ENCODE data around the gene EXO1. TPM values are rescaled to one million over a fixed set of nuclear protein-coding genes. Genes with fewer than 3 reads are reported as not detected.

EXO1 gene
- total and polyA plus RNA-seq, 11 donors, result 0.07 to 4.1 (median 0.55) TPM; not detected in 5

DNA sequence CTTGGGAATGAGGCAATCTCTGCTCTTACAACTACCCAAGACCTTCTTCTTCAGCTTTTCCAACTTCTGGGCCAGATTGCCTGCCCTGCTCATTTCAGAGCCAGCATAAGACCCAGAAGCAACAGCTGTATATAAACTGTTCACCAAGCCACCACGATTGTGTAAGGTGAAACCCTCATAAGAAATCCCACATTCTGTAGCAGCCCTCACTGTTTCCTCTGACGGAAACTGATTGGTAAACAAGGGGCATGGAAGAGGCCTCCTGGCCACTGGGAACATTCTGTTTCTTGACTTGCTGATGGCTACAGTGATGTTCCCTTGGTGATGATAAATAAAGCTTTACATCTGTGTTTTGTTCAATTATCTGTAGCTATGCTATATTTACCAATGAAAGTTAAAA lies 39.7 kb upstream of the EXO1 start:
- no peaks in the 10 kb centered on the region for H3K36me3 ChIP-seq
- DNase-seq (no peak), ATAC-seq (no peak)
- H3K27ac ChIP-seq, result no peak overlapping the region
- H3K9me3 ChIP-seq, result no peaks in the 10 kb centered on the region
- no peaks in the 10 kb centered on the region for H3K27me3 ChIP-seq
- no peak overlapping the region for H3K4me3 ChIP-seq
- WGBS, 4 donors, result 55 to 65% (median 61%) methylated on average over 2 of the region's 2 CpGs
- H3K4me1 ChIP-seq, result no peaks in the 10 kb centered on the region
- intact Hi-C loops (cut with DNase I), result no loop called here
- TF ChIP-seq CTCF (IDR thresholded peaks at IDR 0.05) (no peak), POLR2A (IDR thresholded peaks at IDR 0.05) (no peak)

DNA sequence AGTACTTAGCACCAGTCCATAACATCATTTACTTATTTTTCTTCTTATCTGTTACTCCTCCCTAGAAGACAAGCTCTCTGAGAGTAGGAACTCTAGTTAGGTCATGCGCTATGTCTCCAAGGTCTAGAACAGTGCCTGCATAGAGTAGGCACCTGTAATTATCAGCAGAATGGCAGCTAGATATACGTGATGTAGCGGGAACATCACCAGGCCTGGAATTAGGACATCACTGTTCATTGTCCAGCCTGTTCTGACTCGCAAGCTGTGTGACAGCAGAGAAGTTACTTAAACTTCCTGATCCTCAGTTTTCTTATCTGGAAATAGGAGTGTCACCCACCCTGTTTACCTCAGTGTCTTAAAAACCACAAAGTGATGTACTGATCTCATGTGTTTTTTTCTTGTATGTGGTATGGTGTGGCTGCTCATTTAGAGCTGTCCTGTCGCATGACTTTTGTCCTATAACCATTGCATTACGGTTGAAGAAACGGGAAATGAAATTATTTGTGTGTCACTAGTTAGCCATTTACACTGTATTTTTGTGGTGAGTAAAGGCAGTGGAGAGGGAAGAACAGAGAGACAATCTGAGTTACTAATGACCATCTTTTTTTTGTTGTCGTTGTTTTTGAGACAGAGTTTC lies 37.1 kb upstream of the EXO1 start:
- no peak overlapping the region for H3K27ac ChIP-seq
- H3K4me3 ChIP-seq, result no peak overlapping the region
- H3K9me3 ChIP-seq, result no peaks in the 10 kb centered on the region
- intact Hi-C loops (cut with DNase I), result no loop called here
- H3K27me3 ChIP-seq, result no peaks in the 10 kb centered on the region
- no peak for TF ChIP-seq CTCF (IDR thresholded peaks at IDR 0.05)
- TF ChIP-seq POLR2A (IDR thresholded peaks at IDR 0.05), result no peak
- 77 to 86% (median 82%) methylated on average over 8 of the region's 8 CpGs for WGBS, 4 donors
- ATAC-seq, result no peak
- H3K4me1 ChIP-seq, result no peaks in the 10 kb centered on the region
- DNase-seq, result no peak
- H3K36me3 ChIP-seq, result no peaks in the 10 kb centered on the region

- TF ChIP-seq CTCF (IDR thresholded peaks at IDR 0.05) (no peak), POLR2A (IDR thresholded peaks at IDR 0.05) (no peak)
- Histone ChIP-seq H3K4me3 (no peak overlapping the region), H3K27me3 (no peaks in the 10 kb centered on the region), H3K36me3 (no peaks in the 10 kb centered on the region), H3K27ac (no peak overlapping the region), H3K4me1 (no peaks in the 10 kb centered on the region), H3K9me3 (no peaks in the 10 kb centered on the region)
- no peak for DNase-seq
- WGBS, 4 donors, result 79 to 88% (median 87%) methylated on average over 8 of the region's 8 CpGs
- no peak for ATAC-seq
- intact Hi-C loops (cut with DNase I), result no loop called here
Measured at GRCh38 chr1:241813768-241814320, 34.2 kb upstream of the EXO1 start.

DNA sequence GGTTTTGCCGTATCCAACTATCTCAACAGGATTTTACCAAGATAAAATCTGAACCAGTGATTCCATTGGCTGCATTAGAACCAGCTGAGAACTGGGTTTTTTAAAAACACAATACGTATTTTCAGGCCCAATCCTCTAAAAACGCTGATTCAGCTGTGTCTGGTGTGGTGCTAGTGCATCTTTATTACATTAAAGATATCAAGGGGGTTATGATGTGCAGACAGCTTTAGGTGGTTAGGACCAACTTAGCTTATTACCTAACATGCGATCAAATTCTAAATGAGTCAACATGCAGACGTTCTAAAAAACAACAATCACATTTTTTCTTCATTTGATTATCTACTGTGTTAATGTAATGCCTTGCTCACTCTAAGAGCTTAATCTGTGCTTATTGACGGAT lies 32.0 kb upstream of the EXO1 start:
- Histone ChIP-seq H3K36me3 (no peaks in the 10 kb centered on the region), H3K9me3 (no peaks in the 10 kb centered on the region), H3K27me3 (no peaks in the 10 kb centered on the region), H3K4me1 (no peaks in the 10 kb centered on the region), H3K4me3 (no peak overlapping the region), H3K27ac (no peak overlapping the region)
- 72 to 84% (median 79%) methylated on average over 6 of the region's 6 CpGs for WGBS, 4 donors
- intact Hi-C loops (cut with DNase I), result no loop called here
- no peak for DNase-seq
- no peak for ATAC-seq
- TF ChIP-seq POLR2A (IDR thresholded peaks at IDR 0.05), result no peak
- no peak for TF ChIP-seq CTCF (IDR thresholded peaks at IDR 0.05)
